NCI-H2196 (cell line): ENCODE measurements around the gene MBIP.
"Not testable (repeated sequence)": the region's sequence is repeated elsewhere in the genome, so short reads cannot be mapped to it uniquely, and the experiment has no call there.

Experiments
- DNase-seq: peaks from one replicate; lab custom pipeline; 2025; ENCODE audit not compliant: unreplicated experiment; lab: John Stamatoyannopoulos, UW

MBIP gene

GRCh38 chr14:36320200-36320896, at the start of gene MBIP:
Gene MBIP, minus strand, starts transcription at chr14:36320637. Its CDS starts 49 bp downstream, at chr14:36320588.
- peak; percentile 96 for DNase-seq

DNA sequence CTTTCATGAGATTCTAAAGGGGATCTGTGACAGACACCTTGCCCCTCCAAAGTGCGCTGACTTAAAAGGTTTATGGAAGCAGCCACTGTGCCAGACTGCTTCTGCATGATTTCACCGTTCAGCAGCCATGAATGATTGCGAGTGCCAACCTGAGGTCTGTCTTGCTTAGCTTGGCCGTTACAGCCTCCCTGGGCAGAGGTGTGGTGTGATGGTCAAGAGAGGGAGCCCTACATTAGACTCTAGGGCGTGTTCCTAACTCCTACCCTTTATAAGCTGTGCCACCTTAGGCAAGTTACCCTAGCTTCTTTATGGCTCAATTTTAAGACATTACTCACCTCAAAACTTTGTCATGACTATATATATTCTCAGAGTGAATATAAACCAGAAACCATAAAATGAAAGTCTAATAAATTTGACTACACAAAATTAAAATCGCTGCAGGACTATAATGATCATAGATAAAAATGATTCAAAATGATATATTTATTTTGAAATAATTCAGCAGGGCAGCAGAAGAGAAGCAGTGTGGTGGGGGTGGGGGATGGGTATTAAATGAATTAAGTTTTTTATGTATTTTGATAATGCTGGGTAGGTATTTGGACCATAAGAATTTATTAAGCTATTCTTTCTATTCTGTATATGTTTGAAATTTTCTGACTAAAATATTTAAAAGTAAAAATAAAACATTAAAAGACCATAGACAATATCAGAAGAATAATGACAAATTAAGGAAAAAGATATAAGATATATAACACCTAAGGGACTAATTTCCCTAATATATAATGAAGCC, 47.7 kb upstream of the MBIP start:
- DNase-seq = no peak

DNA sequence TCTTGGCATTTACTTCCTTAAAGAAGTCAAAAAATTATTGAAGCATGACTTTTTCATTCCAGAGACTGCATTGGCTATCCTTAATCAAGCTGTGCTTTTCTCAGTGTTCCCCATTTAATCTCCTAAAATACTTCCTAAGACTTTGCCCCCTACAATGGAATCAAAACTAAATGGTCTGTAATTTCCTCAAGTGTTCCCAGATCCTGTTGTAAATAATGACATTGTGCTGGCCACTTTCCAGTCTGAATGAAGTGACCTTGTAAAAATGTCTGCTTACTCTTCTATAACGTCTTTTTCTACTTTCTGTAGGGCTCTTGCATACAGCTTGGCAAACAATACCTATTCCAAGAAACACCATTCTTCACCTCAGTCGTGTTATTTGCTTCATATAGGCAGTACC, 45.3 kb upstream of the MBIP start:
- no peak for DNase-seq

GRCh38 chr14:36363704-36364103, 43.3 kb upstream of the MBIP start:
- no peak for DNase-seq

DNA sequence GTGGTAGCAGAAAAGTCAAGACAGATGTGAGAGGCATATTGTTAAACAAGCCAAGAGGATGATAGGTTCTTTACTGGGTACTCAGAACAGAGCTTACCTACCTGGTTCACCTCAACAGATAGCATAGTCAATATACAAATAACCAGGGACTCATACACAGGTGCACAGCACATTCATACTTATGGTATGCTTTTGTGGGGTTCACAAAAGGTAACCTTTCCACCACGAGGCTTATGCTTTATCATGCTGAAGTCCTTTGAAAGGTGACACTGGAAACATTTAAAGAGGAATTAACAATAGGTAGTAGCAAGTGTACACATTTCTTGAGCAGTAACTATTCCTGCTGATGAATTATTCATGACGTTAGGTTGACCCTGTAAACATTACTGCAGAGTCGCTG, 42.2 kb upstream of the MBIP start:
- DNase-seq = no peak

DNA sequence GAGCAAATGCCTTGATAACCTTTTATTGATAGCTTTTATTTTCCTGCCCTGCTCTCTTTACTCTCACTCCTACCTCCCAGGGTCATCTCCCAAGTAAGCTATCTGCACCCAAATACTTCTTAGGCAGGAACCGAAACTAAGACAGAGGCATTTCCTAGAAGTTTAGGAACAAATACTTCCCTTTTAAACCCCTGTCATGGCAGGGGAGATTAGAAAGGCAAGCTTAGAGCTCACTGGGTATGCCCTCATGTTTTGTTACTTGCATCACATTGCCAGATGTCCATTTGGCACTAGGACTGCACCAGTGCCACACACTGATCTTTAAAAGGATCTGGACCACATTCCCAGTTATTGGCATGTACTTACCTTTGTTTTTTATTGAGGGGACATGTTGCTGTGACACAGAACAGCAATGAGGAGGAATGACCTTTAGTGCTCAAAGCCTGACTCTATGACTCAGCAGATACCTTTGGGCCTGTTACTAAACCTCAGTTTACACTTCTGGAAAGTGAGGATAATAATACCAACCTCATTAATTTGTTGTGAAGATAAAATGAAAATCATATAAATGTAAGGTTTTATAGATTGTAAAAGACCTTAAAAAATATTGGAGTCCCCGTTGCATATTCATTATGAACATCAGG, 40.9 kb upstream of the MBIP start:
- no peak for DNase-seq

DNA sequence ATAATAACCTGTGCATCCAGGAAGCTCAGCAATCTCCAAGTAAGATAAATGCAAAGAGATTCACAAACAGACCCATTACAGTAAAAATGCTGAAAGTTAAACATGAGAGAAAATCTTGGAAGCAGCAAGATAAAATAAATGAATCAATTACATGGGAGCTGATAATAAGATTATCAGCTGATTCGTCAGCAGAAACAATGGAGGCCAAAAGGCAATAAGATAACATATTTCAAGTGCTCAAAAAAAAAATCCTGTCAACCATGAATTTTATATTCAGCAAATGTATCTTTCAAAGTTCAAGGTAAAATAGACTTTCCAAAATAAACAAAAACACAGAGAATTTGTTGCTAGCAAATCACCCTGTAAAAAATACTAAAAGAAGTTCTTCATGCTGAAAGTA, 36.4 kb upstream of the MBIP start:
- DNase-seq = no peak

DNA sequence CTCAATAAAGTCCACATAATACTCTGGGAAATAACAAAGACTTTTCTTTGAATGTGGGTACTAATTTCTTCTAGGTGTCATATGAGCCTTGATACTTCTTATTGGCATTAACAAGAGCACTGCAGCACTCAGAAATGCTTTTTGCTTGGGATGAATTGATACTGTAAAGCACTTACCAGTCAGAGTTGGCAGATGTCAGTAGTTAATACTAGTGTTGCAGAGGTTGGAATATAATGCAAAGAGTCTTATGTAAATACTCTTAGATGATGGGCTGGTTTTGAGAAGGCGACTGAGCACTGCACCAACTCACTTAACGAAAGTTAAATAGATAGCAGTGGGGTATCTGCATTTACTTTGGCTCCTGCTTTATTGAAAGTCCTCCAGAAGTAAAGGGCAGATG, 25.6 kb upstream of the MBIP start:
- DNase-seq = peak; percentile 45

DNA sequence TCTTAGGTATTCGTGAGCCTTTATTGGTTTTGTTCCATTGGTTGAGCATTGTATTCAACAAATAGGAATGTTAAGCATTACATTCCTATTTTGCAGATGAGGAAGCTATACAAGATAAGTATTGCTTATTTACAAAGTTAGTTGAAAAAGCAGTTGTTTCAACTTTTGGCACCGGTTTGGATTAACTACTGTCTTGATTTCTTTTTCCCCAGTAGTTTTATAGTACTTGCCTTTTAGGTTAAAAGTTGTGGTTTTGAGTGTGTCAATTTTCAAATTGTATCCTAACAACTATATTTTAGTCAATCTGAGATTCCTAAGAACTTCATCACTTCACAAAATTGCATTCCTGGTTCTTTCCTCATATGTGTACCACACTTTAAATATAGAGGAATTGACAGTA, 23.8 kb upstream of the MBIP start:
- DNase-seq = no peak

GRCh38 chr14:36341811-36342210, 21.4 kb upstream of the MBIP start:
- not testable (repeated sequence) for DNase-seq

DNA sequence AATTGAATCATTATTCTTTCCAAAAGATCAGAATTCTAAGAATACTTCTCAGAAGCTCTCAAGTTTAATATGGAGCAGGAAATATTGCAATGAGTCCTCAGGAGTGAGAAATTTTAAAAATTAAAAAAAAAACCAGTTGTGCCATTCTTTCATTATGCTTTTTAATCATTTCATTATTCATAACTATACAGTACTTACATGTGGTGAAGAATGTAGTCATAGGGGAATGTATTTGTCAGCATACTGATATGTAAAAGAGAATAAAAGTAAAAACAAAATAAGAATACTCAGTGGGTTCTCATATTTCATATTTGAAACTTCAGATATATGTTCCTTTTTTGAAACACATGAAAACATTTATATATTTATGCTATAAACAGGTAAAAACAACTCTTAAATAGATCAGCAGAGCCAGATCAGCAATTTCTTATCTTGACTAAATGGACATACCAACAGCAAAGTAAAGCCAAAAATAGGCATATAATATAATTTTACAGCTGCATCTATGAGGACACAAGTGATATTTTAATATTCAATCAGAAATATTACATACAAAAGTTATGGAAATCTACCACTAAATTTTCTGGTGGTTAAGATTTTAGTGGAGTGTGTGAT, 19.9 kb upstream of the MBIP start:
- DNase-seq = no peak

DNA sequence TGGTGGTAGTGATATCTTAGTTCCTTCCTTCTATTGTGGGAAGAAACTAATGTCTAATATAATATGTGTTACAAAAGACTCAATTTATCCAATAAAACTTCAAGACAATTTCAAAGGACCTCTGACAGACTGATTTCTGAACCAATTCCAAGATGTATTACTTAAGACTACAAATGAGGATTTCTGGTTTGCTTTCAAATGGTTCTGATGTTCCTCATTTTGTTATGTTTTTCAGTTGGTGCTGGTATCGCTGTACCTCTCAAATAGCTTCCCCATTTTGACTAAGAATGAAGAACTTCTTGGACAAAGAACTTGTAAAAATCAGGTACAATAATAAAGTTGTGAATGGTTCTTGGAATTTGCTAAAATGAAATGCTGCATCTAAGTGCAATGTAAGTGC, 19.4 kb upstream of the MBIP start:
- no peak for DNase-seq

GRCh38 chr14:36333119-36333518, 12.7 kb upstream of the MBIP start:
- no peak for DNase-seq

DNA sequence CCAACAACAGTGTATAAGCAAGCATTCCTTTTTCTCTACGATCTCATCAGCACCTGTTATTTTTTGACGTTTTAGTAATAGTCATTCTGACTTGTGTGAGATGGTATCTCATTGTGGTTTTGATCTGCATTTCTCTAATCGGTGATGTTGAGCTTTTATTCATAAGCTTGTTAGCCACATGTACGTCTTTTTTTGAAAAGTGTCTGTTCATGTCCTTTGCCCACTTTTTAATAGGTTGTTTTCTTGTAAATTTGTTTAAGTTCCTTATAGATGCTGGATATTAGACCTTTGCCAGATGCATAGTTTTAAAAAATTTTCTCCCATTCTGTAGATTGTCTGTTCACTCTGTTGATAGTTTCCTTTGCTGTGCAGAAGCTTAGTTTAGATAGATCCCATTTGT, 7.1 kb upstream of the MBIP start:
- not testable (repeated sequence) for DNase-seq

GRCh38 chr14:36325853-36326252, 5.4 kb upstream of the MBIP start:
- no peak for DNase-seq

GRCh38 chr14:36324897-36325296, 4.5 kb upstream of the MBIP start:
- DNase-seq = no peak

GRCh38 chr14:36320897-36321381, 502 bp upstream of the MBIP start:
- DNase-seq = no peak

GRCh38 chr14:36319899-36320199, 588 bp downstream of the MBIP start:
- DNase-seq = no peak

DNA sequence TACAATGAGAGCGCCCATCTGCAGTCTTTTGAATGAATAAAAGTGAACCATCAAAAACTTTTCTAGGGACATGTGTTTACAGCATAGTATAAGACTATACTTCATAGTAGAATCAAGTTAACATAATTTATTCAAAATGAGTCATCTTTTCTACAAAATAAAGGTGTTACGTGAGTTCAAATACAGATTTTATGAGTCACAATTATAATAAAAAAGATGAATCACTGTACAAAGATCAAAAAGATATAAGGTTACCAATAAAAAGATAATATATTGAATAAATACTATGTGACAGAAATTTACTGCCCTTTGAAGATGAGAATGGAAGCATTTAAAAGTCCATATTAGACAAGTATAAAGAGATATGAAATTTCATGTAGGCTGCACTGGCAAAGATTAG, 2.8 kb downstream of the MBIP start:
- no peak for DNase-seq

DNA sequence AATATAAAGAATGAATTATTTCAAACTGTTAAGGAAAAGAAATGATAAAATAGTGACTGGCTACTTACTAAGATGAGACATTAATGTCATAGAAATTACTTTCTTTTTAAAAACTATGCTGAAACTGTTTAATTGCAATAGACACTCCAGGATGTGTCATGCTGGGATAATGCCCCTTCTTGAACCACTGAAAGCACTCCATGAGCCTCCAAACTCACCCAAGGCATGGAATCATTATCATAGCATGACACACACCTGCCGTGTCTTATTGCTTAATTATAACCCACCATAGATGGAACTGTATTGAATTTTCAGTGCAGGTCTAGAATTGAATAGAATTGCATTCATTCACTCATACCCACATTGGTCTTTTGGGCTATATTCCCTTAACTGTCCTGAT, 4.3 kb downstream of the MBIP start:
- DNase-seq = no peak

- DNase-seq = no peak
Observed at GRCh38 chr14:36315159-36315853, 5.1 kb downstream of the MBIP start.
